Measurements from ENCODE around the gene ABCF3.
"Not testable (repeated sequence)": the region's sequence is repeated elsewhere in the genome, so short reads cannot be mapped to it uniquely, and the experiment has no call there.

ABCF3 gene, protein sequence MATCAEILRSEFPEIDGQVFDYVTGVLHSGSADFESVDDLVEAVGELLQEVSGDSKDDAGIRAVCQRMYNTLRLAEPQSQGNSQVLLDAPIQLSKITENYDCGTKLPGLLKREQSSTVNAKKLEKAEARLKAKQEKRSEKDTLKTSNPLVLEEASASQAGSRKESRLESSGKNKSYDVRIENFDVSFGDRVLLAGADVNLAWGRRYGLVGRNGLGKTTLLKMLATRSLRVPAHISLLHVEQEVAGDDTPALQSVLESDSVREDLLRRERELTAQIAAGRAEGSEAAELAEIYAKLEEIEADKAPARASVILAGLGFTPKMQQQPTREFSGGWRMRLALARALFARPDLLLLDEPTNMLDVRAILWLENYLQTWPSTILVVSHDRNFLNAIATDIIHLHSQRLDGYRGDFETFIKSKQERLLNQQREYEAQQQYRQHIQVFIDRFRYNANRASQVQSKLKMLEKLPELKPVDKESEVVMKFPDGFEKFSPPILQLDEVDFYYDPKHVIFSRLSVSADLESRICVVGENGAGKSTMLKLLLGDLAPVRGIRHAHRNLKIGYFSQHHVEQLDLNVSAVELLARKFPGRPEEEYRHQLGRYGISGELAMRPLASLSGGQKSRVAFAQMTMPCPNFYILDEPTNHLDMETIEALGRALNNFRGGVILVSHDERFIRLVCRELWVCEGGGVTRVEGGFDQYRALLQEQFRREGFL

DNA sequence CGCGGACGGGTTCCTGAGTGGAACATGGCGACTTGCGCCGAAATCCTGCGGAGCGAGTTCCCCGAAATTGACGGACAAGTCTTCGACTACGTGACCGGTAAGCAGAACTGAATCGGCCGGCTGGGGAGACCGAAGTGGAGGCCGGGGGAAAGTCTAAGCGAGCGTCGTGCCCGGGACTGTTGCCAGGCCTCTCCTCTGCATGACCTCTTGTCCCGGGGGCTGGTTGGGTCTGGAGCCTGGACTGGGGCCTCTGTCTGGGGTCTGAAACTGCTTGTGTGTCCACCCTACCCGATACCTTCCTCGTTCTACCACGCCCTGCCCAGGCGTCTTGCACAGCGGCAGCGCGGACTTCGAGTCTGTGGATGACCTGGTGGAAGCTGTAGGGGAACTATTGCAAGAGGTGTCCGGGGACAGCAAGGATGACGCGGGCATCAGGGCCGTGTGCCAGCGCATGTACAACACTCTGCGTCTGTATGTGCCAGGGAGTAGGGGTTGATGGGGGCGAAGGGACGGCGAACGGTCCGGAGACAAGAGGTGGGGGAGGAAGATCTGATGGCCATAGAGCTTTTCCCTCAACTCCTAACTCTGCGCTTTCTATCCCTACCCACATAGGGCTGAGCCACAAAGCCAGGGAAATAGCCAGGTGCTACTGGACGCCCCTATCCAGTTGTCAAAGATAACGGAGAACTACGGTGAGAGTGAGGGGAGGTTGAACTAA, at the start of gene ABCF3:
TSS of gene ABCF3 (plus strand) at position 16 of the 718 bp plus-strand sequence. CDS start at position 25, 9 bp downstream.
- DNase-seq (ENCODE audit: low read depth in 3 of 3, low spot score in 1 of 3): no peak

DNA sequence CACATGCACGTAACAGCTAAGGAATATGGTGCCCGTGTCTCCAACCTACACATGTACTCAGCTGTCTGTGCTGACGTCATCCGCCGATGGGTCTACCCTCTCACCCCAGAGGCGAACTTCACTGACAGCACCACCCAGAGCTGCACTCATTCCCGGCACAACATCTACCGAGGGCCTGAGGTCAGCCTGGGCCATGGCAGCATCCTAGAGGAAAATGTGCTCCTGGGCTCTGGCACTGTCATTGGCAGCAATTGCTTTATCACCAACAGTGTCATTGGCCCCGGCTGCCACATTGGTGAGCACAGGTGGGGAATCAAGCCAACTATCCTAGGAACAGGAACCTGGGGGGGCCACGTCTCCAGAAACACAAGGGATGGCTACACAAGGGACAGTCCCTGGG, 45.6 kb upstream of the ABCF3 start:
- no peak for DNase-seq (ENCODE audit: low read depth in 3 of 3, low spot score in 1 of 3)

DNA sequence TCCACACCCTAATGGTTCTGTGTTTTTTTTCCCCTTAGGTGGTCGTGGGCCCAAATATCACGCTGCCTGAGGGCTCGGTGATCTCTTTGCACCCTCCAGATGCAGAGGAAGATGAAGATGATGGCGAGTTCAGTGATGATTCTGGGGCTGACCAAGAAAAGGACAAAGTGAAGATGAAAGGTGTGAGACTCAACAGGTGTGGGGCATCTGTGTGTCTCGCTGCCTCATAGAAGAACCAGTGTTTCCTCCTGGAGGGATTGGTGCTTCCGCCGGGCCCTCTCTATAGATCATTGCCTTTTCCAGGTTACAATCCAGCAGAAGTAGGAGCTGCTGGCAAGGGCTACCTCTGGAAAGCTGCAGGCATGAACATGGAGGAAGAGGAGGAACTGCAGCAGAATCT, 43.8 kb upstream of the ABCF3 start:
- no peak for DNase-seq (ENCODE audit: low read depth in 3 of 3, low spot score in 1 of 3)

DNA sequence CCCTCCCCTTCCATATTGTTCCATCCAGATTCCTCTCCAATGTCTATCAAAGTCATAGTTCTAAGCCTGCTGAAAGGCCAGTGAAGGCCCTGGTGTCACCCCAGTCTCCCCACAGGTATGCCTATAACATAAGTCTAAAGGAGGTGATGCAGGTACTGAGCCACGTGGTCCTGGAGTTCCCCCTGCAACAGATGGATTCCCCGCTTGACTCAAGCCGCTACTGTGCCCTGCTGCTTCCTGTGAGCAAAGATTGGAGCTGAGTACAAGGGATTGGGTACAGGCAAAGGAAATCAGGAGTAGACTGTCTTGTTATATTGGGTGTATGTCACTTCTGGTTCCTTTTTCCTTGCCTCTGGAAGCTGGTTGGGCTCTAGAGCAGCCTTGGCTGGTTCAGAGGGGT, 42.7 kb upstream of the ABCF3 start:
- no peak for DNase-seq (ENCODE audit: low read depth in 3 of 3, low spot score in 1 of 3)

DNA sequence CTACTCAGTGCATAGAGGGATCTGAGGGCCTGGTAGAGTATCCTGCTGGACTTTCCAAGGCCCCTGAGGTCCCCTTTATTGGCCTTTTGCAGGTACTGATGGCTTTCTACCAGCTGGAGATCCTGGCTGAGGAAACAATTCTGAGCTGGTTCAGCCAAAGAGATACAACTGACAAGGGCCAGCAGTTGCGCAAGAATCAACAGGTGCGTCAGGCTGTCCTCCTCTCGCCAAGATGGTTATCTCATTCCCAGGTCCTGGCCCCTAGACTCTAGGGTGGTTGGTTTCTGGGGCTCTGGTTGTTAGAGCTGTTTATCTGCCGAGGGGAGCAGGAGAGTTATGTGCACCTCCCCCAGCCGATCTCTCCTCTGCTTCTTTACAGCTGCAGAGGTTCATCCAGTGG, 41.5 kb upstream of the ABCF3 start:
- DNase-seq (ENCODE audit: low read depth in 3 of 3, low spot score in 1 of 3): no peak

DNA sequence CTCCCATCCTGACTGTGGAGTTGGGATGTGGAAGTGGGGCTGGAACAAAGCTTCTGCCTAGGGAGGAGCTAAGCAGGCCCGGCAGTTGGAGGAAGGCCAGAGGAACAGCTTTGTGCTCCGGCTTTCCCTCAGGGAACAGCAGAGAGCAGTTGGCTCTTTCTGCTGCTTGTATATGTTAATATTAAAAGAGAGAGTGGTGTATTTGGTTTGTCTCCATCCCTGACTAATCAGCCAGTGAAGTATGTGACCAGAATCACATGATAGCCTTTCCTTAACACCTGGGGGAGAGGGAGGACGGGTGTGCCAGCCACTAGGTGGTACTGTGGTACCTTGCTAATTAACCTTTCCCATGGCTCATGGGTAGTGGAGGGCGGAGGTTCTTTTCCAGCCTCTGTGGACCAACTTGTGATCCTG, 40.9 kb upstream of the ABCF3 start:
- no peak for DNase-seq (ENCODE audit: low read depth in 3 of 3, low spot score in 1 of 3)

DNA sequence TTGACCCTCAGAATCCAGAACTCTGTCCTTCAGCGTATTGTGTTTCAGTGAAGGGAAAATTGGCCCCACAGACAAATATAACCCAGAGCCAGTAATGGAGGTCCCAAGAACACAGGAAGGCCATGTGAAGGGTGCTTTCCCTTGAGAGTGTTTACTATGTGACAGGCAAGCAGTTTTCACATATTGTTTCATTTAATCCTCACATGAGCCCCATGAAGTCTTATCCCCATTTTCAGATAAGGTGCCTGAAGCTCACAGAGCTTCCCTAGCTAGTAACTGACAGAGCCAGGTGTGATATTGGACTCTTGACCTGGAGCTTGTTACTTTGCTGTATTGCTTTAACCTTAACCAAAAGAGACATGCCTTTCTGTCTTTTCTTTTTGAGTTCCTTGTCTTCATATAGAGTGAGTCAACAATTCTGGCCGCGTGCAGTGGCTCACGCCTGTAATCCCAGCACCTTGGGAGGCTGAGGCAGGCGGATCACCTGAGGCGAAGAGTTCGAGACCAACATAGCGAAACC, 40.2 kb upstream of the ABCF3 start:
- no peak for DNase-seq (ENCODE audit: low read depth in 3 of 3, low spot score in 1 of 3)

DNA sequence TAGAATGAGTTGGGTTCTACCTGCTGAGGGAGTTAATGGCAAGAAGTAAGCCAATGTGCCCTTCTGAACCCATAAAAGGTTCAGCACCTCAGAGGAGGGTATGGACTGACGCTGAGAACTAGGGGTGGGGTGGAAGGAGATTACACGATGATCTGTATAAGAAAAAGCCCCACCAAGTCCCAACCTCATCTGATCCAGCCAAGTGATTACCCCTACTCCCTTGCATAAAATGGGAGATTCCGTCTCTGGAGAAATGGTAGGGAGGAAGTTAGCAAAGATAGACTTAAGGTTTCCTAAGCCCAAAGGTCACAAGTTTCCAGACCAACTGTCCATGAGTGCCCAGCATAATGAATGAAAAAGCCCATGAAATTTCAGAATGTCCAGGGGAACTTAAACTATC, 37.9 kb upstream of the ABCF3 start:
- DNase-seq (ENCODE audit: low read depth in 3 of 3, low spot score in 1 of 3): no peak

DNA sequence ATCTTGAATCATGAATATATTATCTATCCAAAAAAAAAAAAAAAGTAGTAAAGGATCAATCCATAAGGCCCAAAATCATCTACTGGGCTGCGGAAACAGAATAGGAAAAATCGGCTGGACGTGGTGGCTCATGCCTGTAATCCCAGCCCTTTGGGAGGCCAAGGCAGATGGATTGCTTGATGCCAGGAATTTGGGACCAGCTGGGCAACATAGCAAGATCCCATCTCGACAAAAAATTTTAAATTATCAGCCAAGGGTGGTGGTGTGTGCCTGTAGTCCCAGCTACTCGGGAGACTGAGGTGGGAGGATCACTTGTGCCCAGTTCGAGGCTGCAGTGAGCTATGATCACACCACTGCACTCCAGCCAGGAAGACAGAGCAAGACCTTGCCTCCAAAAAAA, 36.9 kb upstream of the ABCF3 start:
- no peak for DNase-seq (ENCODE audit: low read depth in 3 of 3, low spot score in 1 of 3)

DNA sequence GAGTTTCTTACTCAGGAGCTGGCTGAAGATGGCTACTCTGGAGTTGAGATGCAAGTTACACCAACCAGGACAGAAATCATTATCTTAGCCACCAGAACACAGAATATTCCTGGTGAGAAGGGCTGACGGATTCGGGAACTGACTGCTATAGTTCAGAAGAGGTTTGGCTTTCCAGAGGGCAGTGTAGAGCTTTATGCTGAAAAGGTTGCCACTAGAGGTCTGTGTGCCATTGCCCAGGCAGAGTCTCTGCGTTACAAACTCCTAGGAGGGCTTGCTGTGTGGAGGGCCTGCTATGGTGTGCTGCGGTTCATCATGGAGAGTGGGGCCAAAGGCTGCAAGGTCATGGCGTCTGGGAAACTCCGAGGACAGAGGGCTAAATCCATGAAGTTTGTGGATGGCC, 36.2 kb upstream of the ABCF3 start:
- DNase-seq (ENCODE audit: low read depth in 3 of 3, low spot score in 1 of 3): not testable (repeated sequence)

DNA sequence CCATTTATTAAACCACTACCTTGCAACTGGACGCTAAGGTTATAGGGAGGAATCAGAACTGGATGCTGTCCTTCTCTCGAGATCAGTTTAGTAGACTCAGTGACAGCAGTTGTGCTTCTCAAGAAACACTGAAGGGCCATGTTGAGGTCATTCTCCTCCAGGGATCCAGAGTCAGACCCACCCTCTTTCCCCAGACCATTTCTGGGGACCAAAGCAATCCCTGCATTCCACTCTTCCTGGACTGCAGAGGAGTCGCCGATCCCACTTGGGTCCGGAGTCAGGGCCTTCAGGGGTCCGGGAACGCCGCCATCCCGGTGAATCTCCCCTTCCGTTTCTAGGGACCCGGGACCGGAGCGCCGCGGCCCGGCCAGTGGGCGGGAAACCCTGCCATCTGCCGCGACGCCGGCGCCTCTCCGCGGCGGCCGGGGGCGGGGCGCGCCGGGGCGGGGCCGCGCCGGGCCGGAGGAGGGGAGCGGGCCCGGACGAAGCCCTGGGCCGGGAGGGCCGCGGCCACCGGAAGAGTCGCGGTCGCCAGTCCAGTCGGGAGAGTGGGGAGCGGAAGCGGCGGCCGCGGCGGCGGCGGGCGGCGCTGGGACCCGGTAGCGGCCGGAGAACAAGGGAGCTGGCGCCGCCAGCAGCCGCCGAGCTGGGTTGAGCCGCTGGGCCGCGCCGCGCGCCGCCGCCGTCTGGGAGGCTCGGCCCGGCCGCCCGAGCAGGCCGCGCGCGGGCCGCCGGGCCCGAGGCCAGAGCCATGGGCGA, 30.9 kb upstream of the ABCF3 start, which contains the start of gene DVL3:
TSS of gene DVL3 (plus strand) at position 493 of the 759 bp plus-strand sequence. CDS start at position 752, 259 bp downstream.
- DNase-seq (ENCODE audit: low read depth in 3 of 3, low spot score in 1 of 3): peak in 1 of 3 donors; percentile 19

DNA sequence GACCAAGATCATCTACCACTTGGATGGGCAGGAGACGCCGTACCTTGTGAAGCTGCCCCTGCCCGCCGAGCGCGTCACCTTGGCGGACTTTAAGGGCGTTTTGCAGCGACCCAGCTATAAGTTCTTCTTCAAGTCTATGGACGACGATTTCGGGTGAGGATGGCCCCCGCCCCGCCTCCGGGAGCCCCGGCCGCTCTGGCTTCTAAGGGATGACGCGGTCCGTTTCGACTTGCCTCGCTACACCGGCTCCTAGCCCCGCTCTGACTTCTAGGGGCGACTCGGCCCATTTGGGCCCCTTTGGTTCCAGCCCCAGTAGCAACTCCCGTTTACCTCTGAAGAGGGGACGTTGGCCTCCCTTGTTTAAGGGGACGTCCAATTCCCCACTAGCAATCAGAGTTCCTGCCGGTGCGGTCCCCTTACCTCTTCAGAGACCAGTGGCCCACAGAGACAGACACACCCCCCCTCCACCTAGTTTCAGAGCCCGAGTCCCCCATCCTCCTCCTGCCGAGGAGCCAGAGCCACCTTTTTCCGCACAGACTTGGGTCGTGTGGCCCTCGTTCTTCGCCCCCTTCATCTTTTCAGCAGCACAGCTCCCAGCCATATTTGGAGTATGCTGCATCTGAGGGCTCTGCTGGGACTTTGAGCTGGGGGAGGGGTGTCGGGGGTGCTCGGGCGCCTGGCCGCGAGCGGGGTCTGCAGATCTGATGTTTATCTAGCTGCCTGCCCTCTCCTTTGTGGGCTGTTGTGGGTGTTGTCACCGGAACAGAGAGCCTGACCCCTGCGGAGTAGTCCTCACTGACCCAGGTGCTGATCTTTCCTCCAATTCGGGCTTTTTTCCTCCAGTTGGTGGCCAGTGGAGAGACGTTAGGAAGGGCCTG, 30.1 kb upstream of the ABCF3 start:
- peak in 1 of 3 donors; percentile 27 for DNase-seq (ENCODE audit: low read depth in 3 of 3, low spot score in 1 of 3)

DNA sequence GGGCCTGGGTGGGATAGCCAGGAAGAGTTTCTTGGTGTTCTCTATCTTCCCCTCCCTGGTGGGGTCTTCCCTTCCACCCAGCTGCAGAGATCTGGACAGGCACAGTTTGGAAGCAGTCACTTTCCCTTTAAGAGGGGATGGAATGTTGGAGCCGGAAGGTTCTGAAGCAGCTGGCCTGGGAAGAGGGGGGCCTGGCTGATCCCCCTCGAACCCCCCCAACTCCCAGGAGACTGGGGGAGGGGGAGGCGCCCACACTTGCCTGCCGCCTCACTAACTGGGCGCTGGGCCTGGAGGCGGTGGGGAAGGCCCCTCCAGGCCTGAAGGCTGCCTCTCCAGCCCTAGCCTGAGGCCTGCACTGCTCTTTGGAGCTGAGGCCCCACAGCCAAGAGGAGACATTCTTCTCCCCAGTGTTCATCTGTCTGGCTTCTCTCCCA, 29.5 kb upstream of the ABCF3 start:
- DNase-seq (ENCODE audit: low read depth in 3 of 3, low spot score in 1 of 3): no peak

DNA sequence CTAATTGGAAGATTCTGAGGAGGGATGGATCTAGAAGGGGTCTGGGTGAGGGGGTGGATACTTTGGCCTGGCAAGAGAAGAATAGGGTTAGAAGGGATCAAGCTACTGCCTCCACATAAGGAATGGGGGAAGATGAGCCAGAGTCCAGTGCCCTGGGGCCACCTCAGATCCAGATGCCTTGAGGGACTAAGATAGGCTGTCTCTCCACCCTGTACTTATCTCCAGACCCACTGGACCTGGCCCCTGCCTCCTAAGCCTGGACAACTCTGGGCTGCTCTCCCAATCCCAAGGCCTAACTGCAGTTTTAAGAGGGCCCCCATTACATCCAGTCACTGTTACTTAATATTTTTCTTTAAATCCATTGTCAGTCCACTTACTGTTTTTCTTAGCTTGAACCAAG, 28.8 kb upstream of the ABCF3 start:
- DNase-seq (ENCODE audit: low read depth in 3 of 3, low spot score in 1 of 3): no peak

DNA sequence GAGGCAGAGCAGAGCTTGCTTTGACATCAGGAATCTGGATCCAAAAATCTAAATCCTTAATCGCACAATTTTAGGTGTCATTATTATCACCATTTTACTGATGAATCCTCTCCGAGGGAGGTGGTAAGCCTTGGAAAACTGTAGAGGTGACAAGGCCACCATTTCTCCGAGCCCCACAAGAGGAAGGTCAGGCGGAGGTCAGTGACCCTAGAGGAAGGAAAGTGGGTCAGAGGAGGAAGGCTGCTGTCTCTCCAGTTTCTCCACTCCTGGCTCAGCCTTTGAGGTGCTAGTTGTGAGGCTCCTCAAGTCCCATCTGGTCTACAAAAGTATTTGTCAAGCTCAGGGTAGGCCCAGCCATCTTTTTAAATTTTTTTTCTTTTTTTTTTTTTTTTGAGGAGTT, 27.6 kb upstream of the ABCF3 start:
- DNase-seq (ENCODE audit: low read depth in 3 of 3, low spot score in 1 of 3): no peak

DNA sequence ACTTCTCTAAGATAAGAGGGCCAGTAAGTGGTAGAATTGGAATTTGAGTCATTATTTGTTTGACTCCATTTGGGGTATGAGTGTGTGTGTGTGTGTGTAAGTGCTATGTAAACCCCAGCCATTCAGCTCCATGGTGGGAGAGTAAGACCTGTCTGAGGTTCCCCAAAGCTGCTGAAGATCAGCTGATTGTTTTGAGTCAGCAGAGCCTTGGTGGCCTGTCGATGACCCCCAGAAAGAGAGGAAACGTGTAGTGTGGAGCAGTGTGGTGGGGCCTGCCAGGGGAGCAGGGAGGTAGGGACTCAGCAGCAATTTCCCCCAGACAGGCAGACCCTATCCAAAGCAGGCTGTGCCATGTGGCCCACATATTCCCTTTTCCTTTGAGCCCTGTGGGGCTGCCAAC, 25.5 kb upstream of the ABCF3 start:
- DNase-seq (ENCODE audit: low read depth in 3 of 3, low spot score in 1 of 3): no peak

DNA sequence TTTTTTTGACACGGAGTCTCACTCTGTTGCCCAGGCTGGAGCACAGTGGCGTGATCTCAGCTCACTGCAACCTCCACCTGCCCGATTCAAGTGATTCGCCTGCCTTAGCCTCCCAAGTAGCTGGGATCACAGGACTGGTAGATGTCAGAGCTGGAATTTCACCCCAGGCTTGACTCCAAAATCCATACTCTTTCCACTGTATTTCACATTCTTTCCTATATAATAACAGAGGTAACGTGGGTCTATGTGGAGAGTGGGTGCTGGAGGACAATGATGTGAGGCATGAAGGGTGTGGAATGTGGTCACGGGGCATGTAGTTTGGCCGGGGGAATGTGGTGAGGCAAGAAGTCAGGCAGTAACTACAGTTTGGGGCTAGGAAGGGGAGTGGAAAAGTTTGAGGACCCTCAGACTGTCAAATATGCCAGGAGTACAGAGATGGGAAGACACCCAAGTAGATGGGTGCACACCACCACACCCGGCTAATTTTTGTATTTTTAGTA, 23.4 kb upstream of the ABCF3 start:
- DNase-seq (ENCODE audit: low read depth in 3 of 3, low spot score in 1 of 3): not testable (repeated sequence)

DNA sequence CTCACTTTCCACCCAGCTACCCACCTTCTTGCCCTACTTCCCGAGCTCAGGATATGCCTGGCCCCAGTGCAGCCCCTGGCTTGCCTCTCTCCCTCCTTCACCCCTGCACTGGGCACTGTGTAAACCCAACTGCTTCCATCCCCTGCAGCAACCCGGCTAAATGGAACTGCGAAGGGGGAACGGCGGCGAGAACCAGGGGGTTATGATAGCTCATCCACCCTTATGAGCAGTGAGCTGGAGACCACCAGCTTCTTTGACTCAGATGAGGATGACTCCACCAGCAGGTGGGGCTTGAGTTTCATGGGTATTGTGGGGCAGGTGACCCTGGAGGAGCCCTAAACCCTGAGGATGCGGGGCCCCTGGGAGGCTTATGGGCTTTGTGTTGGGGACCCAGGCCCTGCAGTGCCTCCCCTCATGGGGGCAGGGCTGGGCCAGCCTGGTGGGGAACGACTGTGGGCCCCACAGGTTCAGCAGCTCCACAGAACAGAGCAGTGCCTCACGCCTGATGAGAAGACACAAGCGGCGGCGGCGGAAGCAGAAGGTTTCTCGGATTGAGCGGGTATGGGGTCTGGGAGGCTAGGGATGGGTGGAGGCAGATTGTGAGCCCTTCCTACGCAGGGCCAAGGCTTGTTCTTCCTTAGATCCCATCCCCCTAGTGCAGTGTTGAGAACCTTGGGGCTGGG, 21.2 kb upstream of the ABCF3 start:
- DNase-seq (ENCODE audit: low read depth in 3 of 3, low spot score in 1 of 3): no peak

DNA sequence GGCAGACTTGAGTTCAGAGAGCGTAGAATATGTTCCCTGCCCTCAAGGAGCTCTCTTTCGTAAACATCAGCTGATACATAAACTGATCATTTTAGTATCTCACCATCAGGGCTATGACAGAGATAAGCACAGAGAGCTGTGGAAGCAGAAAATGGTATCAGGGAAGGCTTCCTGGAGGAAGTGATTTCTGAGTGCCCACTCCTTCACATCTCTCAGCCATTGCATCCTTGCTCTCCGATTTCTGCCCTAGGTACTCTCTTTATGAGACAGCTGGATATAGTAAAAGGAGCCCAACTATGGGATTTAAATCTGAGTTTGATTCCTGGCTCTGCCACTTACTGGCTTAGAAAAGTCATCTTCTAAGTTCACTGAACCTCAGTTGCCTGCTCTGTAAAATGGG, 20.5 kb upstream of the ABCF3 start:
- DNase-seq (ENCODE audit: low read depth in 3 of 3, low spot score in 1 of 3): no peak

All from stimulated activated CD4-positive, alpha-beta T cell treated with anti-CD3 and anti-CD28 coated beads, TNF-alpha, amount 100 ng/mL, for 1 hour (primary cell).